H9 (cell line): ENCODE data around the gene ZFP36L1. TPM values are rescaled to one million over a fixed set of nuclear protein-coding genes. Genes with fewer than 3 reads are reported as not detected.

Source experiments
- DNase-seq: peaks from one replicate; pipeline ENCODE4 v3.0.0-alpha.2; 2017
- H2AFZ ChIP-seq: one replicate; pipeline ENCODE4 v1.6.1; 2013; ENCODE audit warnings: mild to moderate bottlenecking, low read length, control low read depth, moderate library complexity
- H2AK5ac ChIP-seq: 2 replicates; pipeline ENCODE4 v1.6.1; 2013; ENCODE audit warnings: low read length, control low read depth, mixed read lengths; ENCODE audit not compliant: insufficient read length
- H2BK120ac ChIP-seq: one replicate; pipeline ENCODE4 v1.6.1; 2013; ENCODE audit warnings: low read depth, mild to moderate bottlenecking, low read length, control low read depth, inconsistent platforms; ENCODE audit not compliant: poor library complexity, severe bottlenecking
- H2BK12ac ChIP-seq: 2 replicates; pipeline ENCODE4 v1.6.1; 2013; ENCODE audit warnings: low read length, control low read depth, mixed read lengths, low read depth; ENCODE audit not compliant: insufficient read length
- H2BK15ac ChIP-seq: 2 replicates; pipeline ENCODE4 v1.6.1; 2013; ENCODE audit warnings: low read depth, low read length, control low read depth
- H2BK20ac ChIP-seq: one replicate; pipeline ENCODE4 v1.6.1; 2013; ENCODE audit warnings: low read depth, mild to moderate bottlenecking, low read length, control low read depth, inconsistent platforms; ENCODE audit not compliant: poor library complexity, severe bottlenecking
- H2BK5ac ChIP-seq: 2 replicates; pipeline ENCODE4 v1.6.1; 2013; ENCODE audit warnings: low read length, control low read depth, mixed read lengths; ENCODE audit not compliant: insufficient read length
- H3K14ac ChIP-seq: 2 replicates; pipeline ENCODE4 v1.6.1; 2013; ENCODE audit warnings: low read length, control low read depth; ENCODE audit not compliant: insufficient read depth
- H3K18ac ChIP-seq: 2 replicates; pipeline ENCODE4 v1.6.1; 2013; ENCODE audit warnings: low read depth, mild to moderate bottlenecking, mixed read lengths, low read length, control low read depth; ENCODE audit not compliant: insufficient read length
- H3K23ac ChIP-seq: 2 replicates; pipeline ENCODE4 v1.6.1; 2013; ENCODE audit warnings: low read length, control low read depth, mixed read lengths, low read depth; ENCODE audit not compliant: insufficient read length
- H3K23me2 ChIP-seq: 2 replicates; pipeline ENCODE4 v1.6.1; 2013; ENCODE audit warnings: low read depth, mild to moderate bottlenecking, mixed read lengths, low read length, control low read depth; ENCODE audit not compliant: insufficient read length, poor library complexity, severe bottlenecking
- H3K27ac ChIP-seq: 2 replicates; pipeline ENCODE4 v1.5.1; 2013; ENCODE audit warnings: low read length, control low read depth, mixed read lengths, low read depth; ENCODE audit not compliant: insufficient read length
- H3K27me3 ChIP-seq: 2 replicates; pipeline ENCODE4 v1.6.1; 2013; ENCODE audit warnings: low read length, control low read depth, inconsistent platforms; ENCODE audit not compliant: insufficient read depth
- H3K4ac ChIP-seq: 2 replicates; pipeline ENCODE4 v1.6.1; 2013; ENCODE audit warnings: low read depth, mild to moderate bottlenecking, control low read depth, inconsistent platforms, low read length, moderate library complexity
- H3K4me1 ChIP-seq: 2 replicates; pipeline ENCODE4 v1.6.1; 2013; ENCODE audit warnings: low read length, control low read depth, inconsistent platforms; ENCODE audit not compliant: insufficient read depth
- H3K4me2 ChIP-seq: 2 replicates; pipeline ENCODE4 v1.6.1; 2013; ENCODE audit warnings: low read length, control low read depth, mixed read lengths; ENCODE audit not compliant: insufficient read length, insufficient read depth
- H3K56ac ChIP-seq: 2 replicates; pipeline ENCODE4 v1.6.1; 2013; ENCODE audit warnings: low read depth, mild to moderate bottlenecking, mixed read lengths, low read length, control low read depth; ENCODE audit not compliant: insufficient read length
- H3K79me1 ChIP-seq: 2 replicates; pipeline ENCODE4 v1.6.1; 2013; ENCODE audit warnings: low read depth, mild to moderate bottlenecking, moderate library complexity, low read length, control low read depth, inconsistent platforms; ENCODE audit not compliant: insufficient read depth, poor library complexity, severe bottlenecking
- H3K79me2 ChIP-seq: 2 replicates; pipeline ENCODE4 v1.6.1; 2013; ENCODE audit warnings: low read length, control low read depth, inconsistent platforms; ENCODE audit not compliant: insufficient read depth
- H3K9ac ChIP-seq: 2 replicates; pipeline ENCODE4 v1.6.1; 2013; ENCODE audit warnings: low read length, control low read depth, mixed read lengths; ENCODE audit not compliant: insufficient read length; ENCODE audit errors: extremely low read depth
- H3K9me3 ChIP-seq: one replicate; pipeline ENCODE4 v1.6.1; 2013; ENCODE audit warnings: low read depth, low read length, inconsistent platforms; ENCODE audit not compliant: control insufficient read depth
- H3T11ph ChIP-seq: one replicate; pipeline ENCODE4 v1.6.1; 2013; ENCODE audit warnings: mild to moderate bottlenecking, low read length, control low read depth, inconsistent platforms
- H4K20me1 ChIP-seq: one replicate; pipeline ENCODE4 v1.6.1; 2013; ENCODE audit not compliant: control insufficient read depth, insufficient read length, insufficient read depth
- H4K5ac ChIP-seq: 2 replicates; pipeline ENCODE4 v1.6.1; 2013; ENCODE audit warnings: low read depth, mild to moderate bottlenecking, mixed read lengths, low read length, control low read depth; ENCODE audit not compliant: insufficient read length
- H4K8ac ChIP-seq: replicated peaks from 2 replicates; pipeline ENCODE4 v1.6.1; 2013; ENCODE audit warnings: low read length, control low read depth, mixed read lengths, low read depth; ENCODE audit not compliant: insufficient read length
- H4K91ac ChIP-seq: 2 replicates; pipeline ENCODE4 v1.6.1; 2013; ENCODE audit warnings: low read depth, mild to moderate bottlenecking, moderate library complexity, mixed read lengths, low read length, control low read depth; ENCODE audit not compliant: insufficient read length
- H3K27ac Mint-ChIP-seq, 3 experiments: 2 replicates in 2 of 3; 3 replicates in 1 of 3; pipeline ENCODE4 v1.8.0; 2020 to 2021; ENCODE audit warnings: mixed read lengths in 3 of 3, mild to moderate bottlenecking in 1 of 3, moderate library complexity in 1 of 3
- H3K27me3 Mint-ChIP-seq: 2 replicates; pipeline ENCODE4 v1.8.0; 2021; ENCODE audit warnings: low read depth, mild to moderate bottlenecking, moderate library complexity, mixed read lengths
- H3K36me3 Mint-ChIP-seq, 3 experiments: 2 replicates in 2 of 3; 3 replicates in 1 of 3; pipeline ENCODE4 v1.8.0; 2020 to 2021; ENCODE audit warnings: low read depth in 3 of 3, mixed read lengths in 3 of 3; ENCODE audit not compliant: insufficient read depth in 1 of 3
- H3K4me1 Mint-ChIP-seq, 2 experiments: 2 replicates each; pipeline ENCODE4 v1.8.0; 2020; ENCODE audit warnings: mixed read lengths in 2 of 2
- H3K4me3 Mint-ChIP-seq, 2 experiments: 2 replicates in 1 of 2; 3 replicates in 1 of 2; pipeline ENCODE4 v1.8.0; 2020 to 2021; ENCODE audit warnings: mild to moderate bottlenecking in 2 of 2, mixed read lengths in 2 of 2, moderate library complexity in 1 of 2
- H3K9me3 Mint-ChIP-seq, 2 experiments: 2 replicates in 1 of 2; 3 replicates in 1 of 2; pipeline ENCODE4 v1.8.0; 2020; ENCODE audit warnings: mild to moderate bottlenecking in 2 of 2, mixed read lengths in 2 of 2, moderate library complexity in 1 of 2
- WGBS: extraction: QIAGEN DNeasy Blood & Tissue Kit; methylation state at CpG from one replicate; pipeline ENCODE4 v1.1.7; 2013; ENCODE audit warnings: missing lambda C conversion rate, low lambda C conversion rate, mixed read lengths; ENCODE audit not compliant: insufficient read length; ENCODE audit errors: extremely low coverage; 5-methylcytosine and 5-hydroxymethylcytosine counted together
- total RNA-seq: library from RNA; stranded (reverse); gene quantifications from 2 replicates; pipeline ENCODE4 v1.2.1, GENCODE V29; 2021
- TF ChIP-seq, protein P1 (sequence below): fragments of 200-600 bp; sonication (generic); conservative IDR thresholded peaks from 3 replicates; pipeline ENCODE4 v1.8.0; 2021; ENCODE audit warnings: antibody characterized with exemption, mild to moderate bottlenecking

Gene ZFP36L1
- total RNA-seq, 1 experiment from 2014 or later, result 109 TPM

DNA sequence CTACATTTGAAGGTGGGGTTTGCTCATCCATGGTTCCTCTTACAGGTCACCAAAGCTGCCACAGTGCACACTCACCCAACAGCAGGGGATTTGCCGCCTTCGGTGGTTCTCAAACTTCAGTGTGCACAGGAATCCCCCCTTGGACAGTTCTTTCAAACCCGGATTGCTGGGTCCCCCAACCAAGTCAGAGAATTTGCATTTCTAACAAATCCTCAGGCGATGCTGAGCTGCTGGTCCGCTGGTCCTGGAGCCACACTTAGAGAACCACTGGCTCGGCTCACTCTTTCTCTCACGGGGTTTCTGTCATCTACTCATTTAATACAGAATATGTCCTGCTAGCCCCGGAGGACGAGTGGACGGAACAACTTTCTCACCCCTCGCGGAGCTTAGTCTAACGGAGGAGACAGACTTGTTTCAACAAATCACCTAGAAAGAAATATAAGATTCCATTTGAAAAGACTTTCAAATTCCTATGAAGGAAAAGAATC is 24.1 kb upstream of the ZFP36L1 start:
- no peak for DNase-seq
- H4K20me1 ChIP-seq, result no peaks in the 10 kb centered on the region
- no peaks in the 10 kb centered on the region for H3K9me3 ChIP-seq
- no peak overlapping the region for H2BK20ac ChIP-seq
- no peak overlapping the region for H2BK12ac ChIP-seq
- no peak overlapping the region for H4K91ac ChIP-seq
- no peak overlapping the region for H3K14ac ChIP-seq
- H3K4me2 ChIP-seq, result no peak overlapping the region
- no peaks in the 10 kb centered on the region for H3K79me1 ChIP-seq
- no peak overlapping the region for H4K8ac ChIP-seq
- Mint-ChIP-seq H3K4me1 (peaks cover 66 to 68% of the 10 kb centered on the region in 2 experiments), H3K27me3 (peaks cover 11% of the 10 kb centered on the region), H3K36me3 (0 out of 7 replicates have a peak, but pooled peaks cover 0 to 1% (median 0%) of the 10 kb centered on the region in 3 experiments), H3K9me3 (no peaks in the 10 kb centered on the region), H3K4me3 (peak overlapping the region; percentile 43 to 66), H3K27ac (peak overlapping the region in 1 of 3 experiments; percentile 74; a peak in 2 of 7 replicates)
- no peaks in the 10 kb centered on the region for H3K23me2 ChIP-seq
- H3K18ac ChIP-seq, result no peak overlapping the region
- no peak overlapping the region for H3K4ac ChIP-seq
- no peak overlapping the region for H2BK5ac ChIP-seq
- H3K9ac ChIP-seq, result no peak overlapping the region
- H3T11ph ChIP-seq, result no peak overlapping the region
- no peak overlapping the region for H3K56ac ChIP-seq
- no peaks in the 10 kb centered on the region for H3K79me2 ChIP-seq
- no peak overlapping the region for H2BK120ac ChIP-seq
- H3K23ac ChIP-seq, result no peak overlapping the region
- TF ChIP-seq, protein P1, sequence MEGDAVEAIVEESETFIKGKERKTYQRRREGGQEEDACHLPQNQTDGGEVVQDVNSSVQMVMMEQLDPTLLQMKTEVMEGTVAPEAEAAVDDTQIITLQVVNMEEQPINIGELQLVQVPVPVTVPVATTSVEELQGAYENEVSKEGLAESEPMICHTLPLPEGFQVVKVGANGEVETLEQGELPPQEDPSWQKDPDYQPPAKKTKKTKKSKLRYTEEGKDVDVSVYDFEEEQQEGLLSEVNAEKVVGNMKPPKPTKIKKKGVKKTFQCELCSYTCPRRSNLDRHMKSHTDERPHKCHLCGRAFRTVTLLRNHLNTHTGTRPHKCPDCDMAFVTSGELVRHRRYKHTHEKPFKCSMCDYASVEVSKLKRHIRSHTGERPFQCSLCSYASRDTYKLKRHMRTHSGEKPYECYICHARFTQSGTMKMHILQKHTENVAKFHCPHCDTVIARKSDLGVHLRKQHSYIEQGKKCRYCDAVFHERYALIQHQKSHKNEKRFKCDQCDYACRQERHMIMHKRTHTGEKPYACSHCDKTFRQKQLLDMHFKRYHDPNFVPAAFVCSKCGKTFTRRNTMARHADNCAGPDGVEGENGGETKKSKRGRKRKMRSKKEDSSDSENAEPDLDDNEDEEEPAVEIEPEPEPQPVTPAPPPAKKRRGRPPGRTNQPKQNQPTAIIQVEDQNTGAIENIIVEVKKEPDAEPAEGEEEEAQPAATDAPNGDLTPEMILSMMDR, result no peak
- no peak overlapping the region for H2AK5ac ChIP-seq
- H3K27ac ChIP-seq, result no peak overlapping the region
- no peak overlapping the region for H4K5ac ChIP-seq
- peaks cover 17% of the 10 kb centered on the region for H3K4me1 ChIP-seq
- WGBS, result no CpG with 5 or more reads among the region's 13 CpGs
- no peak overlapping the region for H2AFZ ChIP-seq
- H2BK15ac ChIP-seq, result no peak overlapping the region
- H3K27me3 ChIP-seq, result no peaks in the 10 kb centered on the region
